GM19099 (cell line): ENCODE measurements around the gene SHOX.

Experiments used
- POLR2A ChIP-seq: IDR thresholded peaks from 3 replicates; pipeline ENCODE4 v1.6.1; 2011; ENCODE audit warnings: low read depth; ENCODE audit not compliant: insufficient read length; ENCODE audit errors: extremely low read depth

SHOX gene

GRCh38 chrX:633985-634958, 3.7 kb downstream of the SHOX start:
- no peak for TF ChIP-seq POLR2A

GRCh38 chrX:635428-636090, 5.0 kb downstream of the SHOX start:
- TF ChIP-seq POLR2A: no peak

- TF ChIP-seq POLR2A: no peak
Measured at GRCh38 chrX:636981-637659, 6.5 kb downstream of the SHOX start.

GRCh38 chrX:637660-638481, 7.3 kb downstream of the SHOX start:
- TF ChIP-seq POLR2A: no peak

GRCh38 chrX:638482-639131, 8.0 kb downstream of the SHOX start:
- TF ChIP-seq POLR2A: no peak

GRCh38 chrX:639151-639550, 8.6 kb downstream of the SHOX start:
- no peak for TF ChIP-seq POLR2A

GRCh38 chrX:640641-641040, 10.1 kb downstream of the SHOX start:
- TF ChIP-seq POLR2A: no peak

- no peak for TF ChIP-seq POLR2A
Measured at GRCh38 chrX:641671-642435, 11.3 kb downstream of the SHOX start.

GRCh38 chrX:642436-643240, 12.0 kb downstream of the SHOX start:
- TF ChIP-seq POLR2A: no peak

- TF ChIP-seq POLR2A: no peak
Measured at GRCh38 chrX:643241-643595, 12.6 kb downstream of the SHOX start.

- no peak for TF ChIP-seq POLR2A
Measured at GRCh38 chrX:643911-644303, 13.3 kb downstream of the SHOX start.

- no peak for TF ChIP-seq POLR2A
Measured at GRCh38 chrX:644304-645281, 14.0 kb downstream of the SHOX start.
